Right atrium auricular region (tissue), 2 donors: ENCODE data around the gene MCEMP1. TPM values are rescaled to one million over a fixed set of nuclear protein-coding genes. Genes with fewer than 3 reads are reported as not detected.

Source experiments
- DNase-seq: peaks from one replicate; pipeline ENCODE4 v3.0.0-alpha.2; 2019; ENCODE audit warnings: low spot score
- H3K27ac ChIP-seq, 2 donors: fragments of 200-600 bp; sonication (generic); 1 replicate in 1 of 2; 2 replicates in 1 of 2; pipeline ENCODE4 v1.5.1; 2016 to 2019
- H3K27me3 ChIP-seq, 2 donors: fragments of 200-600 bp; sonication (generic); one replicate each; pipeline versions ENCODE4 v1.5.1 to v1.6.0; 2017 to 2019
- H3K36me3 ChIP-seq: fragments of 200-600 bp; sonication (generic); one replicate; pipeline ENCODE4 v1.5.1; 2016
- H3K4me1 ChIP-seq, 2 donors: fragments of 200-600 bp; sonication (generic); one replicate each; pipeline versions ENCODE4 v1.5.1 to v1.6.0; 2017 to 2019
- H3K4me3 ChIP-seq, 2 donors: fragments of 200-600 bp; sonication (generic); 1 replicate in 1 of 2; 2 replicates in 1 of 2; pipeline ENCODE4 v1.5.1; 2017 to 2019; ENCODE audit warnings: mild to moderate bottlenecking in 1 of 2, moderate library complexity in 1 of 2
- H3K9me3 ChIP-seq, 2 donors: fragments of 200-600 bp; sonication (generic); one replicate each; pipeline ENCODE4 v1.5.1; 2019
- CTCF ChIP-seq, 2 donors: fragments of 200-600 bp; sonication (generic); IDR thresholded peaks; one replicate each; pipeline ENCODE4 v1.5.1; 2019; ENCODE audit warnings: antibody characterized with exemption in 2 of 2
- total RNA-seq, 2 donors: library from RNA; depleted of rRNA; stranded (reverse); fragments of >200 nt; gene quantifications; one replicate each; pipeline ENCODE4 v1.1.0, GENCODE V29; 2016

The MCEMP1 gene
- total RNA-seq, 2 donors from 2014 or later, result 0.70 to 1.5 TPM

GRCh38 chr19:7682175-7682855 lies 5.4 kb downstream of the MCEMP1 start:
- peak overlapping the region; percentile 99 for H3K4me3 ChIP-seq
- no peak overlapping the region for H3K27ac ChIP-seq
- H3K4me1 ChIP-seq, result peaks cover 0 to 16% of the 10 kb centered on the region in 2 donors
- H3K9me3 ChIP-seq, result no peaks in the 10 kb centered on the region
- H3K36me3 ChIP-seq, result peaks cover 11% of the 10 kb centered on the region
- no peak for DNase-seq
- no peak for TF ChIP-seq CTCF (IDR thresholded peaks at IDR 0.05)
- H3K27me3 ChIP-seq, result no peaks in the 10 kb centered on the region

- Histone ChIP-seq H3K4me3 (no peak overlapping the region), H3K36me3 (peaks cover 11% of the 10 kb centered on the region), H3K4me1 (peaks cover 0 to 12% of the 10 kb centered on the region in 2 donors), H3K9me3 (no peaks in the 10 kb centered on the region), H3K27ac (no peak overlapping the region), H3K27me3 (no peaks in the 10 kb centered on the region)
- no peak for DNase-seq
- TF ChIP-seq CTCF (IDR thresholded peaks at IDR 0.05), result no peak
Observed at GRCh38 chr19:7685546-7686445, 8.9 kb downstream of the MCEMP1 start.

- H3K9me3 ChIP-seq, result no peaks in the 10 kb centered on the region
- no peaks in the 10 kb centered on the region for H3K27me3 ChIP-seq
- H3K4me1 ChIP-seq, result peaks cover 0 to 1% of the 10 kb centered on the region in 2 donors
- no peak overlapping the region for H3K4me3 ChIP-seq
- peaks cover 11% of the 10 kb centered on the region for H3K36me3 ChIP-seq
- H3K27ac ChIP-seq, result no peak overlapping the region
- TF ChIP-seq CTCF (IDR thresholded peaks at IDR 0.05), result no peak
- no peak for DNase-seq
Observed at GRCh38 chr19:7687177-7687576, 10.3 kb downstream of the MCEMP1 start.

GRCh38 chr19:7689165-7689564 lies 12.3 kb downstream of the MCEMP1 start:
- no peaks in the 10 kb centered on the region for H3K4me1 ChIP-seq
- H3K9me3 ChIP-seq, result no peaks in the 10 kb centered on the region
- H3K27me3 ChIP-seq, result no peaks in the 10 kb centered on the region
- no peaks in the 10 kb centered on the region for H3K36me3 ChIP-seq
- no peak for DNase-seq
- TF ChIP-seq CTCF (IDR thresholded peaks at IDR 0.05), result no peak
- H3K4me3 ChIP-seq, result no peak overlapping the region
- no peak overlapping the region for H3K27ac ChIP-seq

GRCh38 chr19:7690779-7691258 lies 13.9 kb downstream of the MCEMP1 start:
- Histone ChIP-seq H3K4me1 (no peaks in the 10 kb centered on the region), H3K36me3 (no peaks in the 10 kb centered on the region), H3K9me3 (no peaks in the 10 kb centered on the region), H3K27me3 (no peaks in the 10 kb centered on the region), H3K4me3 (no peak overlapping the region), H3K27ac (no peak overlapping the region)
- no peak for DNase-seq
- no peak for TF ChIP-seq CTCF (IDR thresholded peaks at IDR 0.05)
